ENCODE results near the gene PTPRK. TPM values are rescaled to one million over a fixed set of nuclear protein-coding genes. Genes with fewer than 3 reads are reported as not detected.

PTPRK gene
- total RNA-seq, 2 experiments from 2014 or later = 1.8 to 2.2 TPM

DNA sequence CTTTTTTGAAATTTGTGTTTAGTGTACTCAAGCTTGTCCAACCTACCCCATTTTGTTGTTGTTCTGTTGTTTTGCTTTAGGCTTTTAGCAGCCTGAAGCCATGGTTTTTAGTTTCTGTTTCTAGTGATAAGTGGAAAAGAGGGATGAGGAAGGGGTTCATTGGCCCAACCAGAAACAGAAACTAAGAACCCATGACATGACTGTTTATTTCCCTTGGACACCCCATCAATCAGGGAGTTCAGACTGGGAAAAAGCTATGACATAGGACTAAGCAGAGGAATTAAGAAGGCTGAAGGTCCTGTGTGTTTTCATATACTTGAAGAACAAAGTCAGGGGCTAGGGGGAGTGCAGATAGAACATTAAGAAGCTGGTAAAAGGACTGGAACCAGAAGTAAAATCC is 425.0 kb downstream of the PTPRK start:
- Mint-ChIP-seq H3K4me1 (ENCODE audit: low read depth) (peaks cover 16% of the 10 kb centered on the region), H3K36me3 (no peaks in the 10 kb centered on the region), H3K27me3 (no peaks in the 10 kb centered on the region), H3K27ac (no peak overlapping the region), H3K9me3 (no peaks in the 10 kb centered on the region), H3K4me3 (no peak overlapping the region)
- POLR2A ChIA-PET = no interaction called here
- intact Hi-C loops (cut with micrococcal nuclease) = no loop called here
- no peak for DNase-seq
- CTCF ChIA-PET = interaction anchor here (1.1 kb wide), 1 partner anchor 242 kb away, joined by 3 read pairs; no protein-coding TSS in a partner anchor

DNA sequence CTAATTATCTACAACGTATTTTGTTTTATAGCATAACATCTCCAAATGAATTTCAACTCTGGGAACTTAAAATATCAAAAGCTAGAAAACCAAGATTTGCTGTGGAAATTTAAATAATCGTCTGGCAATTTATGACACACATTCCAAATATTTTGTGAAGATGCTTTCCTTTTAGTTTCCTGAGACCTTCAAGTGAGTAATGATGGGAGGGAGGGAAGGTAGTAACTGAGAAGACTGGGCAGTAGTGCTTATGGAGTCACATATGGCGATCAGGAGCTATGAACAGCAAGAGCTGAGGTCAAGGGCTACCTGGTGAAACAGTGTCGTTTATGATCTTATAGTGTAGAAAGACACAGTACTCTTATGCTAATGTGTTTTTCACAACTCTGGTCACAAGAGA is 441.4 kb downstream of the PTPRK start:
- Mint-ChIP-seq H3K27me3 (peaks cover 2% of the 10 kb centered on the region), H3K36me3 (no peaks in the 10 kb centered on the region), H3K4me1 (ENCODE audit: low read depth) (peaks cover 4% of the 10 kb centered on the region), H3K4me3 (no peak overlapping the region), H3K9me3 (no peaks in the 10 kb centered on the region), H3K27ac (no peak overlapping the region)
- intact Hi-C loops (cut with micrococcal nuclease) = no loop called here
- ChIA-PET POLR2A (interaction anchor here (0.6 kb wide), 1 partner anchor 224 kb away, joined by 3 read pairs; no protein-coding TSS in a partner anchor), CTCF (interaction anchor here (0.6 kb wide), 1 partner anchor 32 kb away, joined by 3 read pairs; no protein-coding TSS in a partner anchor)
- no peak for DNase-seq

DNA sequence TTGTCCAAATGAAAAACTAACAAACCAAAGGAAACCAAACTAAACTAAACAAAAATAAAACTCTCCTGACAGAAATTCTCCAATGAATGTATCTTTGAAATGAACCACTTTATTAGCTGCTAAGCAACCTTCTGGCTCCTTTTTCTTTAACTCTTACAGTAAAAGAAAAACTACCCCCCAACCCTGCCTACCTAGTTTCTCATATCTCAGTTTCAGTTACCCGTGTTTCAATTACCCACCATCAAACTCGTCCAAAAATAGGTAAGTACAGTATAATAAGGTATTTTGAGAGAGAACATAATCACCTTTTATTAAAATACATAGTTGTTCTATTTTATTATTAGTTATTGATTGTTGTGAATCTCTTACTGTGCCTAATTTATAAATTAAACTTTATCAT is 442.1 kb downstream of the PTPRK start:
- Mint-ChIP-seq H3K4me3 (no peak overlapping the region), H3K27ac (no peak overlapping the region), H3K4me1 (ENCODE audit: low read depth) (peaks cover 4% of the 10 kb centered on the region), H3K9me3 (no peaks in the 10 kb centered on the region), H3K27me3 (peaks cover 2% of the 10 kb centered on the region), H3K36me3 (no peaks in the 10 kb centered on the region)
- no peak for DNase-seq
- ChIA-PET POLR2A (no interaction called here), CTCF (no interaction called here)
- intact Hi-C loops (cut with micrococcal nuclease) = no loop called here

DNA sequence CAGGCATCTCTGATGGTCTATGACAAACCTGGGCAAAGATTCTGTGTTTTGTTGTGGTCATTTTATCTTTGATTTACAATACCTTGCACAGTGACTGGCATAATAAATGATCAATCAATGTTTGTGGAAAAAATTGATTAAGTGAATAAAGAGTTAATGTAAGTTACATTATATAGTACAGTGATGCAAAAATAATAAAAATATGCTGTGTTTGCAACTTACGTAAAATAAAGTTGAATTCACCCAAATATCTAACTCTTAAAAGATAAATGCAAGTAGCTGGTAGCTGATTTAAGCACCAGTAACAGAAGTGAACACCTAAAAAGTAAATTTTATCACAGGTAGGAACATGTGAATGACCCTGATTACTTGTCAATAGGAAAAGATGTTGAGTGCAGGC is 443.6 kb downstream of the PTPRK start:
- intact Hi-C loops (cut with micrococcal nuclease) = no loop called here
- no peak for DNase-seq
- POLR2A ChIA-PET = no interaction called here
- Mint-ChIP-seq H3K4me1 (ENCODE audit: low read depth) (peaks cover 4% of the 10 kb centered on the region), H3K36me3 (no peaks in the 10 kb centered on the region), H3K27ac (no peak overlapping the region), H3K4me3 (no peak overlapping the region), H3K27me3 (peaks cover 2% of the 10 kb centered on the region), H3K9me3 (no peaks in the 10 kb centered on the region)
- CTCF ChIA-PET = no interaction called here

DNA sequence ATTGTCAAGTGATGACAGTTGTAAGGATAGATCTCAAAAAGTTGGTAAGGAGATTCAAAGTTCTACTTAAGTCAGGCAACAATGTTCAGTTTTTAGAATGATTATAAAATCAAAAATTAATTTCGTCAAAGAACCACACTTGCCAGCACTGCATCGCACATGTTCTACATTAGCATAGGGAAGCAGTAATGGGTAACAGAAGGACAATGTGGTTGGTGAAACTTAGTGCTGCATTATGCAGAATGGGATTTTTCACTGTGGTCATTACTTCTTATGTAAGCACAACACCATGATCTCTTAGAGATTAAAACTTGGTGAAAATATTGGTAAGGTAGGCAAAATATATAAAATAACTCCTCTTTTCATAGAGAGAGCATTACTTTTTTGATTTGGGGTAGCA is 445.8 kb downstream of the PTPRK start:
- intact Hi-C loops (cut with micrococcal nuclease) = no loop called here
- CTCF ChIA-PET = no interaction called here
- POLR2A ChIA-PET = no interaction called here

DNA sequence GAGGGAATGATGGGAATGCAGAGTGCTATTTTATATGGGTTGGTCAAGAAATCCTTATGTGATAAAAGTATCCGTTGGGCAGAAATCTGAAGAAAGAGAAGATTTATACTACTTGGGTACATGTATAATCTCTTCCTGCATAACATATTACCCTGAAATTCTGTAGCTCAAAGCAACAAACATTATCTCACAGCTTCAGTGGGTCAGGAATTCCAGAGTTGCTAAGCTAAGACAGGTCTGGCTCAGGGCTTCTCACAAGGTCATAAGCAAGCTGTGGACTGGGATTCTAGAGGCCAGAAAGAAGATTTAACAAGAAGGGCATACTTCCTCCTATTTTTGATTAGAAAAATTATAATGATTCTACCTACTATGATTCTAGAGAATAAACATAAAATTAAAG is 447.0 kb downstream of the PTPRK start:
- Mint-ChIP-seq H3K9me3 (no peaks in the 10 kb centered on the region), H3K4me3 (no peak overlapping the region), H3K36me3 (no peaks in the 10 kb centered on the region), H3K27me3 (no peaks in the 10 kb centered on the region), H3K4me1 (ENCODE audit: low read depth) (peaks cover 10% of the 10 kb centered on the region), H3K27ac (no peak overlapping the region)
- DNase-seq = no peak
- intact Hi-C loops (cut with micrococcal nuclease) = no loop called here
- ChIA-PET CTCF (interaction anchor here (0.7 kb wide), 1 partner anchor 211 kb away, joined by 3 read pairs; no protein-coding TSS in a partner anchor), POLR2A (no interaction called here)

More for the DNA sequence above, 445.8 kb downstream of the PTPRK start:
- Mint-ChIP-seq H3K36me3 (no peaks in the 10 kb centered on the region), H3K27ac (no peak overlapping the region), H3K27me3 (peaks cover 2% of the 10 kb centered on the region), H3K4me1 (ENCODE audit: low read depth) (peaks cover 10% of the 10 kb centered on the region), H3K4me3 (no peak overlapping the region), H3K9me3 (no peaks in the 10 kb centered on the region)
- DNase-seq = no peak

DNA sequence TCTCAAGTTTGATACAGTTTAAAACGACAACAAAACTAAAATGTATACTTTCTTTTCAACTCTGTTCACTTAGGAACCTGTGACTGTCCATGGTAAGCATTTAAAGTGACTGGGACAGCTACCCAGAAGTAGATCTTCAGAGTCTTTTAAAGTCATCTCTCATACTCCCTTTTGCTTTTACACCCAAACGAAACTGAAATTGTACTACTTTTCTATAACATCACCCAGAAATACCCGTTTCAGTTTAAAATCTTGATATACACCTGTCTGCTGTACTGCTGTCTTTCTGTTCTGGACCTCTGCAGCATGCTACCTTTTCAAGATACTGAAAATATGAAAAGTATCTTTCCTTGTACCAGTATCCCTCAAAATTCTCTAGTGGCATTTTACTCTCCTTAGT is 449.2 kb downstream of the PTPRK start:
- Mint-ChIP-seq H3K36me3 (no peaks in the 10 kb centered on the region), H3K27me3 (no peaks in the 10 kb centered on the region), H3K4me1 (ENCODE audit: low read depth) (peaks cover 6% of the 10 kb centered on the region), H3K4me3 (no peak overlapping the region), H3K9me3 (no peaks in the 10 kb centered on the region), H3K27ac (no peak overlapping the region)
- no peak for DNase-seq
- CTCF ChIA-PET = interaction anchor here (0.6 kb wide), 1 partner anchor 264 kb away, joined by 3 read pairs; no protein-coding TSS in a partner anchor
- POLR2A ChIA-PET = no interaction called here
- intact Hi-C loops (cut with micrococcal nuclease) = no loop called here

DNA sequence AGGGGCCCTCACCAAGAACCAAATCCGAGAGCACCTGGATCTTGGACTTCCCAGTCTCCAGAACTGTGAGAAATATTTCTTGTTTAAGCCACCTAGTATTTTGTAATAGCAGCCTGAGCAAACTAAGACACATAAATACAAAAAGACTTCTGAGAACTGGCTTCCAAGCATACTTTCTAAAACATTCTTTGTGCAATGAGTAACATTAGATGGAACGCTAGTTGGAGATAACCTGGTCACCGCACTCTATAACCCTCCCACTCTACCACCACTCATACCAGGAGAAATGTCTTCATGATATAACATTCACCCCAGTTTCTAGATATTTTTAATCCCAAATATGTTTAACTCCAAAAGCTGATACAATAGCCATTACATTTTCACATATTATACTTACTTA is 450.0 kb downstream of the PTPRK start:
- H3K27ac Mint-ChIP-seq = no peak overlapping the region
- intact Hi-C loops (cut with micrococcal nuclease) = no loop called here
- no peaks in the 10 kb centered on the region for H3K36me3 Mint-ChIP-seq
- CTCF ChIA-PET = no interaction called here
- no peak overlapping the region for H3K4me3 Mint-ChIP-seq
- DNase-seq = no peak
- POLR2A ChIA-PET = no interaction called here
- no peaks in the 10 kb centered on the region for H3K9me3 Mint-ChIP-seq
- H3K27me3 Mint-ChIP-seq = no peaks in the 10 kb centered on the region
- H3K4me1 Mint-ChIP-seq (ENCODE audit: low read depth) = peaks cover 6% of the 10 kb centered on the region

DNA sequence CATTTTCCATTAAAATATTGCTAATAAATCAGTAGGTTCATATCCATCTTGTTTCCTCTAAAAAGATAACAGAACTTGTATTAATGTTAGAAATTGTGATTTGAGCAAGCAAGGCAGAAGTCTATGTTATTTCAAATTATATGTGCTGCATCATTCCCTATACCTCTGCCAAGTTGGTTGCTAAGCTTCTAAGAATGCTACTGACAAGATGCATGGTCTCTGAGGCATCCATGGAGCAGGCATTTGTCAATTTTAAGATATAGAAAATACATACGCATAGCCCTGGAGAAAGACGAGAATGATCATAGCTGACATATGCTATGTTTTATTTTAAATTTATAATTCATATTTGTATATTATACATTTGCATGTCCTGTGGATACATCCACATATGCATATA is 451.2 kb downstream of the PTPRK start:
- no peak for DNase-seq
- Mint-ChIP-seq H3K4me3 (no peak overlapping the region), H3K27ac (no peak overlapping the region), H3K27me3 (no peaks in the 10 kb centered on the region), H3K9me3 (no peaks in the 10 kb centered on the region), H3K36me3 (no peaks in the 10 kb centered on the region), H3K4me1 (ENCODE audit: low read depth) (peaks cover 6% of the 10 kb centered on the region)
- ChIA-PET POLR2A (no interaction called here), CTCF (no interaction called here)
- intact Hi-C loops (cut with micrococcal nuclease) = no loop called here

DNA sequence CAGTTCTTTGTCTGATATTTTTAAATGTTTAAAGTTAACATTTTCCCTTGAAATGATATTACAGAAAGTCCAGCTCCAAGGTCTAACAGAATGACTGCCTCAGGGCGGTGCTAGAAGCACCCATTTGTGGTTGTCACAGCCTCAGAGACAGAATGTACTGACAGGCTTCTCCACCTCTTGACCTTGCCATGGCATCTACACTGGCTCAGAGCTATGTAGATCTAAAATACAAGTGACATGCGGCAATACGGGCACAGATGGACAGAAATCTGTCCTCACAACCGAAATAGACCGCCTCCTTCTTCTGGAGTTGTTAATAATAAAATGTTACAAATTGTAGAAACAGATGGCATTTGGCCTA is 452.3 kb downstream of the PTPRK start:
- DNase-seq = no peak
- Mint-ChIP-seq H3K4me3 (no peak overlapping the region), H3K27ac (no peak overlapping the region), H3K4me1 (ENCODE audit: low read depth) (peaks cover 6% of the 10 kb centered on the region), H3K9me3 (no peaks in the 10 kb centered on the region), H3K36me3 (no peaks in the 10 kb centered on the region), H3K27me3 (no peaks in the 10 kb centered on the region)
- POLR2A ChIA-PET = no interaction called here
- intact Hi-C loops (cut with micrococcal nuclease) = no loop called here
- CTCF ChIA-PET = no interaction called here

DNA sequence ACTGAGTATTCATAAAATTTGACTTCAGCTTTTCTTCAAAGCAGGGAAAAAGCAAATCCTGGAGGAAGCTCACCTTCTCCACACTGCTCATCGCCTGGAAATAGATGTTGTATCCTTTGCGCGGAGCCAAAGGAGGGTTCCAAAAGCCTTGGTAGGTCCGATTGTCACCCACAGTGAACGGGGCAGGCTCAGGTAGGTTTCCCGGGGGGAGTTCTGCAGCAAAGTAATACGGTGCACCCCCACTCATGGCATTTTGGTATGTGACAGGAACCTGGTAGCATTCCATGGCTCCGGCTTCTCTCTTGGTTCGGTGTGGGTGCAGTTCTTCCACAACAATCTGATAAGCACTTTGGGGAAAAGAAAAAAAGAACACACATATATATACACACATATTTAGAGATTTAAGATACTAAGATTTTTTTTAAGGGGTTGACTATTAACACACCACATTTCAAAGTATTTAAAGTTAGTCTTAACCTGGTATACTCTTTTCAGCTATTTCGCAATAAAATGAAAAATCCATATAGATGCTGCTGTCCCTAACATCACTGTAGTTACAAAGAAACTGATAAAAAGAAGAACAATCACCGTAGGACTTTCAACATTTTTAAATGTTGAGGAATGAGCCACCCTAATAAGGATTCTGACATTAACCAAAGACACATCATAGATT is 452.8 kb downstream of the PTPRK start:
- H3K9me3 Mint-ChIP-seq = no peaks in the 10 kb centered on the region
- intact Hi-C loops (cut with micrococcal nuclease) = no loop called here
- no peak for DNase-seq
- no peaks in the 10 kb centered on the region for H3K27me3 Mint-ChIP-seq
- no peak overlapping the region for H3K4me3 Mint-ChIP-seq
- H3K27ac Mint-ChIP-seq = no peak overlapping the region
- CTCF ChIA-PET = no interaction called here
- H3K36me3 Mint-ChIP-seq = no peaks in the 10 kb centered on the region
- peaks cover 6% of the 10 kb centered on the region for H3K4me1 Mint-ChIP-seq (ENCODE audit: low read depth)
- POLR2A ChIA-PET = no interaction called here

DNA sequence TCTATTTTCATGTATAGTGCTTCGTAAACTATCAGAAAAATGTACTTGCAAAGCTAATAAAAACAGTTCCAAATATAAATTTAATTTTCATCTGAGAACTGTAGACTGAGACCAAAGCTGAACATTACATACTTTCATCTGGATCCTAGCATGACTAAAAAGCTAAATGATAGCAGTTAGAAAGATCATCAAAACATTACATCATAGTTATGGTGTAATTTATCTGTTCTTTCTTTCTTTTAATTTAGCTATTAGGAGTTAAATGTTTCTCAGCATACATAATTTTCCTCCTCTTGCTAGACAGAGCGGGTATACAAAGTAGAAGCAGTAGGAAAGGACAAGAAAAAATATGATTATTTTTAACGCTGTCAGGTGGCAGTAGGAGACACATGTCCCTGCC is 455.3 kb downstream of the PTPRK start:
- no peaks in the 10 kb centered on the region for H3K27me3 Mint-ChIP-seq
- no peaks in the 10 kb centered on the region for H3K9me3 Mint-ChIP-seq
- CTCF ChIA-PET = no interaction called here
- H3K4me3 Mint-ChIP-seq = no peak overlapping the region
- intact Hi-C loops (cut with micrococcal nuclease) = no loop called here
- H3K4me1 Mint-ChIP-seq (ENCODE audit: low read depth) = no peaks in the 10 kb centered on the region
- H3K36me3 Mint-ChIP-seq = no peaks in the 10 kb centered on the region
- POLR2A ChIA-PET = no interaction called here
- H3K27ac Mint-ChIP-seq = no peak overlapping the region
- DNase-seq = no peak

DNA sequence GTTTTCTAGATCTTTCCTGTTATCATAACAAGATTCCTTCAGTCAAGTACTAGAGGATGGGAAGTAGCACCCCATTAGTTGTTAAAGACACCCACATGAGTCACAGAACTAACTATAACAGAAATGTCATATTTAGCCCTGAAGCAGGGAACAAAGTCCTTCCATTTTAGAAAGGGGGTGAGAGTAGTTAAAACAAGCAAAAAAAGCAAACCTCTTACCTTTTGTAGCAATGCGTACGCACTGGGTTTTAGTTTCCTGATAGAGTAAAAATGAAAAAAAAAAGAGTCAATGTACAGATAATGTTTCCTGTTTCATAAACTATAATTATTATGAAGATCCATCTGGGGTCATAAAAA is 455.9 kb downstream of the PTPRK start:
- no peak for DNase-seq
- Mint-ChIP-seq H3K9me3 (no peaks in the 10 kb centered on the region), H3K4me3 (no peak overlapping the region), H3K27ac (no peak overlapping the region), H3K27me3 (no peaks in the 10 kb centered on the region), H3K4me1 (ENCODE audit: low read depth) (no peaks in the 10 kb centered on the region), H3K36me3 (no peaks in the 10 kb centered on the region)
- intact Hi-C loops (cut with micrococcal nuclease) = no loop called here
- POLR2A ChIA-PET = no interaction called here
- CTCF ChIA-PET = no interaction called here

Measured in activated CD4-positive, alpha-beta memory T cell treated with anti-CD3 and anti-CD28 coated beads for 36 hours (primary cell).